Cardiac fibroblast (primary cell): ENCODE data around the gene CENPS.

Experiments used
- DNase-seq, 2 donors: peaks; one replicate each; pipeline versions ENCODE4 v3.0.0 to v3.0.0-alpha.2; 2010; ENCODE audit warnings: low read depth in 2 of 2
- H3K4me3 ChIP-seq, 2 donors: replicated peaks in 1 of 2; 1 replicate in 1 of 2; 2 replicates in 1 of 2; pipeline ENCODE4 v1.5.1; 2011; ENCODE audit warnings: low read depth in 2 of 2, low read length in 2 of 2, mild to moderate bottlenecking in 2 of 2, moderate library complexity in 1 of 2
- CTCF ChIP-seq: IDR thresholded peaks from one replicate; pipeline ENCODE4 v1.5.1; 2011; ENCODE audit warnings: low read depth, mild to moderate bottlenecking, low read length, inconsistent platforms

The CENPS gene

GRCh38 chr1:10432910-10433700 is 2.9 kb downstream of the CENPS start:
- no peak for TF ChIP-seq CTCF
- no peak overlapping the region for H3K4me3 ChIP-seq
- no peak for DNase-seq

- H3K4me3 ChIP-seq, result no peak overlapping the region
- no peak for TF ChIP-seq CTCF
- no peak for DNase-seq
Observed at GRCh38 chr1:10433790-10434189, 3.6 kb downstream of the CENPS start.

GRCh38 chr1:10434590-10434989 is 4.4 kb downstream of the CENPS start:
- no peak for DNase-seq
- TF ChIP-seq CTCF, result no peak
- no peak overlapping the region for H3K4me3 ChIP-seq

- no peak for DNase-seq
- H3K4me3 ChIP-seq, result no peak overlapping the region
- TF ChIP-seq CTCF, result no peak
Observed at GRCh38 chr1:10437052-10437451, 6.8 kb downstream of the CENPS start.

GRCh38 chr1:10438677-10439163 is 8.5 kb downstream of the CENPS start:
- H3K4me3 ChIP-seq, result no peak overlapping the region
- no peak for TF ChIP-seq CTCF
- no peak for DNase-seq

GRCh38 chr1:10440305-10440704 is 10.1 kb downstream of the CENPS start:
- H3K4me3 ChIP-seq, result no peak overlapping the region
- no peak for DNase-seq
- TF ChIP-seq CTCF, result no peak

GRCh38 chr1:10440794-10441193 is 10.6 kb downstream of the CENPS start:
- DNase-seq, result no peak
- no peak overlapping the region for H3K4me3 ChIP-seq
- TF ChIP-seq CTCF, result no peak
